HG02938 (cell line): Measurements from ENCODE around the gene CCT8L2.
"Not testable (repeated sequence)": the region's sequence is repeated elsewhere in the genome, so short reads cannot be mapped to it uniquely, and the experiment has no call there.

Source experiments
- ATAC-seq: cut with Tn5 transposase; IDR thresholded peaks from one replicate; pipeline ENCODE4 v1.9.1; 2021; ENCODE audit warnings: mild to moderate bottlenecking, moderate library complexity; ENCODE audit not compliant: unreplicated experiment

CCT8L2 gene

GRCh38 chr22:16592710-16593109, at the start of gene CCT8L2:
CCT8L2 (minus strand) TSS chr22:16592810; CDS start chr22:16592550, 260 bp downstream.
- ATAC-seq = not testable (repeated sequence)

GRCh38 chr22:16635442-16635841, 42.8 kb upstream of the CCT8L2 start:
- not testable (repeated sequence) for ATAC-seq

DNA sequence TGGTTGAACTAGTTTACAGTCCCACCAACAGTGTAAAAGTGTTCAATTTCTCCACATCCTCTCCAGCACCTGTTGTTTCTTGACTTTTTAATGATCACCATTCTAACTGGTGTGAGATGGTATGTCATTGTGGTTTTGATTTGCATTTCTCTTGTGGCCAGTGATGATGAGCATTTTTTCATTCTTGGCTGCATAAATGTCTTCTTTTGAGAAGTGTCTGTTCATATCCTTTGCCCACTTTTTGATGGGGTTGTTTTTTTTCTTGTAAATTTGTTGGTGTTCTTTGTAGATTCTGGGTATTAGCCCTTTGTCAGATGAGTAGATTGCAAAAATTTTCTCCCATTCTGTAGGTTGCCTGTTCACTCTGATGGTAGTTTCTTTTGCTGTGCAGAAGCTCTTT, 41.5 kb upstream of the CCT8L2 start:
- not testable (repeated sequence) for ATAC-seq

- not testable (repeated sequence) for ATAC-seq
Measured at GRCh38 chr22:16628476-16628875, 35.9 kb upstream of the CCT8L2 start.

DNA sequence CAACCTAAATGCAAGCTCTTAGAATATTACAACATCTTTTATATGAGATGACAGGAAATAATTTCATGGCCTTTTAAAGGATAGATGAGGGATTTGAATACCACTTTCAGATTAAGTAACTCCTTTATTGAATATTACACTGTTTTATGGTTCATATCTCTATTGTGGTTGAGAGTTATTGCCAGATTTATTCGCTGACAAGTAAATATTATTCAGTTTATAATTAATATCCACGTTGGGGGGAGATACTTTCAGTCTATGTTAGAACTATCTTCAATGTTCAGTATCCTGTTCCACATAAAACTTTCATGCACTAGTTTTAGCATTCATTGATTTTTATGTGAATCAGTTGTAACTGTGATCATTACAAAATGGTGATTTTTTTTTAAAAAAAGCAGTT, 32.4 kb upstream of the CCT8L2 start:
- ATAC-seq = not testable (repeated sequence)

- not testable (repeated sequence) for ATAC-seq
Measured at GRCh38 chr22:16623595-16623994, 31.0 kb upstream of the CCT8L2 start.

- ATAC-seq = not testable (repeated sequence)
Measured at GRCh38 chr22:16617516-16617915, 24.9 kb upstream of the CCT8L2 start.

DNA sequence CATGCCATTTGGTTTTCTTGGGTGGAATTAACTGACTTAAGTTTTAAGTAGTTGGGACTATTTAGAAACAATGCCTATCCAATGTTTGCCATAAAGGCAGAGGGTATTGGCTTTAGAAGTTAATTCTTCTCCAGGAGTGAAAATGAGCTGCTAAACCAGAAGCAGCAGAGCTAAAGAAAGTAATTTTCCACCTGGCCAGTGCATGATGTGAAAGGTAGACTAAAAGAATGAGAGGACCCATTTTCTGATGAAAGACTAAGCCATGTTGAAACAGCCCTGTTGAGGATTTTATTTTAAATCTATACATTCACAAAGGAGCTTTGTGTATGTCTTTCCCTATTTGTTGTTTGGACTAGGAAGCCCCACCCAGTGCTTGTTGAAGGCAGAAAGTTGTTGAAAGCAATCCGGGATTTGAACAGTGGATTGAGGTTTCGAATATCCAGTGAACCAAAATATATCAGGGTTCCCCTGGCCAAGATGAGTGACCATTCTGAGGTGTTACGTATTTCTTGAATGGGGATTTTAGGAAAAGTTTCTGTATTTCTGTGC, 23.9 kb upstream of the CCT8L2 start:
- ATAC-seq = not testable (repeated sequence)

- ATAC-seq = not testable (repeated sequence)
Measured at GRCh38 chr22:16615606-16616245, 23.1 kb upstream of the CCT8L2 start.

GRCh38 chr22:16609548-16610261, 17.1 kb upstream of the CCT8L2 start:
- ATAC-seq = no peak

GRCh38 chr22:16608931-16609330, 16.3 kb upstream of the CCT8L2 start:
- no peak for ATAC-seq

DNA sequence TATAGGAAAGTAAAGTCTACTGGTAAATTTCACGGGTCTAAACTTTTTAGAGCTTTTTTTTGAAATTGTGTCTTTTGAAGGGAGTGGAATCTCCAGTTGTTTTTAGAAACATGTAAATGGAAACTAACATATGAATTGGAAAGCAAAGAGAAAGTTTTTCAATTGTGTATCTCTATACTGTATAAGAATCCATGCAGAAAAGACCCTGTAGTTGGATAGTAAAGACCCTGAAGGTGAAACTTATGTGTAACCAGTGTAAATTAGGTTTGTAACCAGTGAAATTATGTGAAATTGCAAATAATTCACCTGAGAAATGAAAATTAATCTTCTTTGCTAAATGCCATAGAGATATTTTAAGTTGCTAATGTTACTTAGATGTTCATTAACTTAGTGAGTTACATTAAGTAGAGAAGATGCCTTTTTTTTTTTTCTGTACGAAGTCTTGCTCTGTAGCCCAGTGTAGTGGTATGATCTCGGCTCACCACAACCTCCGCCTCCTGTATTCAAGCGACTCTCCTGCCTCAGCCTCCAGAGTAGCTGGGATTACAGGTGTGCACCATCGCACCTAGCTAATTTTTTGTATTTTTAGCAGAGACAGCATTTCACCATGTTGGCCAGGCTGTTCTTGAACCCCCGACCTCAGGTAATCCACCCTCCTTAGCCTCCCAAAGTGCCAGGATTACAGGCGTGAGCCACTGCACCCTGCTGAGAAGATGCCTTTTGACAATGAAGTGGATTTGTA, 11.8 kb upstream of the CCT8L2 start:
- not testable (repeated sequence) for ATAC-seq

- ATAC-seq = not testable (repeated sequence)
Measured at GRCh38 chr22:16603770-16604242, 11.2 kb upstream of the CCT8L2 start.

DNA sequence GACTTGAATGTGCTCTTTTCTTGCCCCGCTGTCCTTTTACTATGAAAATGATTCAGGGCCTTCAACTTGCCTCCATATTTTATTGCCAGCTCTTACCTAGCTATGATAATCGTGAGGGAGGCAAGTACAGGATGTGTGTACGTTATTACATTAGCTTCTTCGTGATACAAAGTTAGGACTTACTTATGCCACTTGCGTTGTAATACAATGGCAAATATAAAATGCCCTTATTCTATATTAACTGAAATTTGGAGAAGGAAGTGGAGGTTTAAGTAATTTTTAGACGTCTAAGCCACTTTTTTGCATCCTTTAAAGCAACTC, 10.8 kb upstream of the CCT8L2 start:
- ATAC-seq = no peak

- ATAC-seq = not testable (repeated sequence)
Measured at GRCh38 chr22:16602728-16603447, 10.3 kb upstream of the CCT8L2 start.

DNA sequence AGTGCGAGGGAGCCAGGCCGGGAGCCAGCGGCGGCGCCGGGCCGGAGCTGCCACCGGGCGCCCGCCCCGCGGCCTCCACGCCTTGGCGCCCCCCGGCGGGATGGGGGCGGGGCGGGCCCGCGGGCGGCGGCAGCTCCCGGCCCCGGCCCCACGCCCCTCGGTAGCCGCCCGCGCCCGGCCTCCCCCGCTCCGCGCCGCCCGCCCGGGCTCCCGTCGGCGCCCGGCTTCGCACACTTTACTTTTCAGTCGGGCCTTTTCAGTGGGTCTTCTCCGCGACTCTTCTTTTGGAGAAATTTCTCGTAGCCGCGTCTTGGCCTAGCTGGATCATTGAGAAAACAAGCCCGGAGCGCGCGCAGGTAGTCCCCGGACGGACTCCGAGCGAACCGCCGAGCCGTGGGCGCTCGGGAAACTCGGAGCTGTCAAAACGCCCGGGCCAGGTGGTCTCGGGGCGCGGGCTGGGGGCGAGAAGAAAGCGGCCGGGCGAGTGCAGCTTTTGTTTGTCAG, 9.7 kb upstream of the CCT8L2 start:
- not testable (repeated sequence) for ATAC-seq

DNA sequence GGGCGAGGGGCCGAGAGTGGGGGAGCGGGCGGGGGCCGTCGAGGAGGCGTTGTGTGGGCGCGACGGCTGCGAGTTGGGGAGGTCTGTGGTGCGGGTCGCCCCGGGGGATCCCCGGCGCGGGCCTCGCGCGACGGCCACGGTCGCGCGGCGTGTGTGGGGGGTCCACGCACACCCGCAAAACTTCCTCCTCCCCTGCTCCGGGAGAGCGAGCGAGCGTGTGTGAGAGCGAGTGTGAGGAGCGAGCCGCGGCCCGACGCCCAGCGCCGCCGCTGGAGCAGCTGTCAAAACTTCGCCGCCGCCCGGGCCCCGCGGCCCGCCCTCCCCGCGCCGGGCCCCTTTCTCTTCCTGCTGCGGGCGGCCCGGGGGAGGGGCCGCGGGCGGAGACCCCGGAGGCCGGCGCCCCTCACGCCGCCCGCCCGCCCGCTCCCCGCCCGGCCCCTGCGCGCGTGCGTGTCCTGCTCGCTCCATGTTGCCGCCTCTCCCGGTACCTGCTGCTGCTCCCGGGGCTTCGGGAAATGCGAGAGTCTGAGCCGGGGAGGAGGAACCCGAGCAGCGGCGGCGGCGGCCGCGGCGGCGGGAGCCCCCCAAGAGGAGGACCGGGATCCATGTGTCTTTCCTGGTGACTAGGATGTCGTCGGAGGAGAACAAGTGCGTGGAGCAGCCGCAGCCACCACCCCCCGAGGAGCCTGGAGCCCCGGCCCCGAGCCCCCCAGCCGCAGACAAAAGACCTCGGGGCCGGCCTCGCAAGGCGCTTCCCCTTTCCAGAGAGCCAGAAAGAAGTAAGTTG, 9.0 kb upstream of the CCT8L2 start:
- ATAC-seq = no peak

DNA sequence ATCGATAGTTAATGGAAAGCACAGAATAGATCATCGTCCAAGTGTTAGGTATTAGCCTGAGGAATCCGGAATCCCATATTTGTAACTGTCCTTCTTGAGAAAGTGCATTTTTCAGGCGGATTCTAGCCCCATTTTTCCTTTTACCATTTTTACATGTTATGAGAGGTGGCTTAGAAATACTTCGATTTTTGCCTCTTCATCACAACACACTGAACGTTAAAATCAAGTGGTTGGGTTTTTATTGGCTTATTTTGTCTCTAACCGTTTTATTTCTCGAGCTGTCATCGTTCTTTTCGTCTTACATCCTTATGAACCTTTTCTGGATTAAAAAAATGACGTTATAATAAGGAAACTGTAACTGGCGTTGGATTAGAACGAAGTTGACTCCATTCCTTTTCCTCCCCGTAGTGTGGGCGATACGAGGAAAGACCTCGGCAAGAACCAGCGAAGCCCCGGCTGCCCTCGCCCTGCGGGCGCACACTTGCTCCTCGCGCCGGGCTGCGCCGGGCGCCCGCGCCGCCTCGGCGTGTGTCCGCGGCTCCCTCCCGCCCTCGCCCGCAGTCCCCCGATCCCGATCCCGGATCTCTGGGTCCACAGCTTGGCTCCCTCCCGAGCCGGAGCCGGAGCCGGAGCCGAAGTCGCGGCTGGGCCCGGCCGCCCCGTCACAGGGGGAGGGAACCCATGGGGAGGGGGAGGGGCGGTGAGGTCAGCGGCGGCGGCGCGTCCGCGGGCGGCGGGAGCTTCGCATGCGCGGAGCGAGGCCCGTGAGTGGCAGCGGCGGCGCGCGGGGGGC, 8.2 kb upstream of the CCT8L2 start:
- not testable (repeated sequence) for ATAC-seq

- not testable (repeated sequence) for ATAC-seq
Measured at GRCh38 chr22:16599648-16600047, 7.0 kb upstream of the CCT8L2 start.
